ENCODE results near the gene INPP5J.
"Not testable (repeated sequence)": the region's sequence is repeated elsewhere in the genome, so short reads cannot be mapped to it uniquely, and the experiment has no call there.

DNA sequence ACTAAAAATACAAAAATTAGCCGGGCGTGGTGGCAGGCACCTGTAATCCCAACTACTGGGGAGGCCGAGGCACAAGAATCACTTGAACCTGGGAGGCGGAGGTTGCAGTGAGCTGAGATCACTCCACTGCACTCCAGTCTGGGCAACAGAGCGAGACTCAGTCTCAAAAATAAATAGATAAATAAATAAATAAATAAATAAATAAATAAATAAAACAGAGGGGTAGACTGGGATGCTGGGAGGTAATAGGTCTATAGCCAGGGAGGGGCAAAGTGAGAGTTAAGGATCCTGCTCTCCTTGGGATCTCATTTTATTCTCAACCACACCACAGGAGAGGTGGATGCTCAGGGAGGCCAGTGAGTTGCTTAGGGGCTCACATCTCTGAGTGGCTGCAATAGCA lies 25.2 kb upstream of the INPP5J start:
- TF ChIP-seq, protein P1, sequence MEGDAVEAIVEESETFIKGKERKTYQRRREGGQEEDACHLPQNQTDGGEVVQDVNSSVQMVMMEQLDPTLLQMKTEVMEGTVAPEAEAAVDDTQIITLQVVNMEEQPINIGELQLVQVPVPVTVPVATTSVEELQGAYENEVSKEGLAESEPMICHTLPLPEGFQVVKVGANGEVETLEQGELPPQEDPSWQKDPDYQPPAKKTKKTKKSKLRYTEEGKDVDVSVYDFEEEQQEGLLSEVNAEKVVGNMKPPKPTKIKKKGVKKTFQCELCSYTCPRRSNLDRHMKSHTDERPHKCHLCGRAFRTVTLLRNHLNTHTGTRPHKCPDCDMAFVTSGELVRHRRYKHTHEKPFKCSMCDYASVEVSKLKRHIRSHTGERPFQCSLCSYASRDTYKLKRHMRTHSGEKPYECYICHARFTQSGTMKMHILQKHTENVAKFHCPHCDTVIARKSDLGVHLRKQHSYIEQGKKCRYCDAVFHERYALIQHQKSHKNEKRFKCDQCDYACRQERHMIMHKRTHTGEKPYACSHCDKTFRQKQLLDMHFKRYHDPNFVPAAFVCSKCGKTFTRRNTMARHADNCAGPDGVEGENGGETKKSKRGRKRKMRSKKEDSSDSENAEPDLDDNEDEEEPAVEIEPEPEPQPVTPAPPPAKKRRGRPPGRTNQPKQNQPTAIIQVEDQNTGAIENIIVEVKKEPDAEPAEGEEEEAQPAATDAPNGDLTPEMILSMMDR (IDR thresholded peaks at IDR 0.05; ENCODE audit: insufficient read depth, low read length, poor library complexity, severe bottlenecking): not testable (repeated sequence)
- TF ChIP-seq EZH2phosphoT487 (conservative IDR thresholded peaks at IDR 0.05; ENCODE audit: low read length): not testable (repeated sequence)

All from SU-DHL-6 (cell line).